Hair follicle dermal papilla cell (primary cell): ENCODE measurements around the gene LDLRAP1. TPM values are rescaled to one million over a fixed set of nuclear protein-coding genes. Genes with fewer than 3 reads are reported as not detected.

ENCODE experiments used
- total RNA-seq: library from RNA; depleted of rRNA; stranded (reverse); fragments of >200 nt; gene quantifications from 2 replicates; pipeline ENCODE4 v1.2.3, GENCODE V29; 2012

LDLRAP1 gene, protein sequence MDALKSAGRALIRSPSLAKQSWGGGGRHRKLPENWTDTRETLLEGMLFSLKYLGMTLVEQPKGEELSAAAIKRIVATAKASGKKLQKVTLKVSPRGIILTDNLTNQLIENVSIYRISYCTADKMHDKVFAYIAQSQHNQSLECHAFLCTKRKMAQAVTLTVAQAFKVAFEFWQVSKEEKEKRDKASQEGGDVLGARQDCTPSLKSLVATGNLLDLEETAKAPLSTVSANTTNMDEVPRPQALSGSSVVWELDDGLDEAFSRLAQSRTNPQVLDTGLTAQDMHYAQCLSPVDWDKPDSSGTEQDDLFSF
- total RNA-seq = 41.7 and 44.1 TPM in 2 replicates

GRCh38 chr1:25543425-25544242, at the start of gene LDLRAP1:
Gene LDLRAP1 (plus strand): TSS chr1:25543606. CDS start chr1:25543699, 93 bp downstream.

GRCh38 chr1:25616095-25616986, 72.9 kb downstream of the LDLRAP1 start, which contains the start of gene MAN1C1:
Gene MAN1C1 (plus strand): TSS chr1:25616791. CDS start chr1:25617798, 1,007 bp downstream.

Other genes with a start within 250 kb of the LDLRAP1 start
- 94.5 and 106 TPM in 2 replicates for gene TMEM50A, start 205.3 kb upstream of the LDLRAP1 start, total RNA-seq
- 0.61 and 0.65 TPM in 2 replicates for gene RHCE, start 122.8 kb upstream of the LDLRAP1 start, total RNA-seq
- 20.6 and 21.6 TPM in 2 replicates for gene MACO1, start 112.7 kb upstream of the LDLRAP1 start, total RNA-seq
- 15.8 and 16.9 TPM in 2 replicates for gene MAN1C1, start 73.2 kb downstream of the LDLRAP1 start, total RNA-seq